B cell (primary cell): Measurements from ENCODE around the gene TUBGCP2.

Experiments used
- EZH2 ChIP-seq: IDR thresholded peaks from 2 replicates; pipeline ENCODE4 v1.6.1; 2012; ENCODE audit warnings: borderline replicate concordance, low read depth, mild to moderate bottlenecking, moderate library complexity, low read length; ENCODE audit not compliant: insufficient read depth, poor library complexity, severe bottlenecking
- TF ChIP-seq, protein P1 (sequence below): fragments of 200-600 bp; IDR thresholded peaks from one replicate; pipeline ENCODE4 v1.8.0; 2022; ENCODE audit warnings: antibody characterized with exemption, mild to moderate bottlenecking

DNA sequence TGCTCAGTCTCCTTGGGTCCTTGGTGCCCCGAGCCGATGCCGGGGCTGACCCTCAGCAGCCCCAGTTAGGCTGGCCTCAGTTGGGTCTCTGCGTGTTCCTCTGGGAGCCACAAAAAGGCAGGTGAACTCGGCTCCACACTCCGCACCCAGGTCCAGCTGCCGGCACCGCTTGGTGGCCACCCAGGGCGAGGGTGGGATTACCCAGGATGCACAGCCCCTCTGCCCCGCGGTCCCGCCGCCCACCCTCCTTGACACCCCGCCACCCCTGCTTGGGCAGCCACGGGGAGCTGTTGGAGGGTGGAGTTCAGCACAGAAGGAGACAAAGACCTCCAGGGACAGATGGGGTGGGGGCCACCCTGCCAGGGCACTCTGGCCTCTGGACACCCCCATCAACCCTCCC is 53.3 kb downstream of the TUBGCP2 start:
- TF ChIP-seq, protein P1, sequence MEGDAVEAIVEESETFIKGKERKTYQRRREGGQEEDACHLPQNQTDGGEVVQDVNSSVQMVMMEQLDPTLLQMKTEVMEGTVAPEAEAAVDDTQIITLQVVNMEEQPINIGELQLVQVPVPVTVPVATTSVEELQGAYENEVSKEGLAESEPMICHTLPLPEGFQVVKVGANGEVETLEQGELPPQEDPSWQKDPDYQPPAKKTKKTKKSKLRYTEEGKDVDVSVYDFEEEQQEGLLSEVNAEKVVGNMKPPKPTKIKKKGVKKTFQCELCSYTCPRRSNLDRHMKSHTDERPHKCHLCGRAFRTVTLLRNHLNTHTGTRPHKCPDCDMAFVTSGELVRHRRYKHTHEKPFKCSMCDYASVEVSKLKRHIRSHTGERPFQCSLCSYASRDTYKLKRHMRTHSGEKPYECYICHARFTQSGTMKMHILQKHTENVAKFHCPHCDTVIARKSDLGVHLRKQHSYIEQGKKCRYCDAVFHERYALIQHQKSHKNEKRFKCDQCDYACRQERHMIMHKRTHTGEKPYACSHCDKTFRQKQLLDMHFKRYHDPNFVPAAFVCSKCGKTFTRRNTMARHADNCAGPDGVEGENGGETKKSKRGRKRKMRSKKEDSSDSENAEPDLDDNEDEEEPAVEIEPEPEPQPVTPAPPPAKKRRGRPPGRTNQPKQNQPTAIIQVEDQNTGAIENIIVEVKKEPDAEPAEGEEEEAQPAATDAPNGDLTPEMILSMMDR = no peak
- TF ChIP-seq EZH2 = no peak
